CD8-positive, alpha-beta memory T cell (primary cell): ENCODE measurements around the gene WWC1. TPM values are rescaled to one million over a fixed set of nuclear protein-coding genes. Genes with fewer than 3 reads are reported as not detected.
"Not testable (repeated sequence)": the region's sequence is repeated elsewhere in the genome, so short reads cannot be mapped to it uniquely, and the experiment has no call there.

Experiments used
- CTCF ChIA-PET: fragments of 350-600 bp; sonication (Branson Sonifier 250); formaldehyde crosslinking; loops from one replicate; lab custom pipeline; 2021; ENCODE audit warnings: antibody characterized with exemption; lab: Charles Lee
- POLR2A ChIA-PET: fragments of 350-600 bp; sonication (Branson Sonifier 250); formaldehyde crosslinking; loops from one replicate; lab custom pipeline; 2021; ENCODE audit warnings: antibody characterized with exemption; lab: Charles Lee
- DNase-seq, 5 donors: peaks; one replicate each; pipeline versions ENCODE4 v3.0.0 to v3.0.0-alpha.2; 2020 to 2022; ENCODE audit warnings: mixed read lengths in 1 of 5
- H3K27ac ChIP-seq: one replicate; pipeline ENCODE4 v1.7.0; 2013; ENCODE audit warnings: low read depth, mild to moderate bottlenecking, low read length, moderate library complexity
- H3K27me3 ChIP-seq: 2 replicates; pipeline ENCODE4 v1.7.0; 2013; ENCODE audit warnings: low read length, mild to moderate bottlenecking; ENCODE audit not compliant: insufficient read depth, poor library complexity, severe bottlenecking
- H3K36me3 ChIP-seq: 2 replicates; pipeline ENCODE4 v1.7.0; 2013; ENCODE audit warnings: mild to moderate bottlenecking, low read length, moderate library complexity; ENCODE audit not compliant: insufficient read depth
- H3K4me1 ChIP-seq: 2 replicates; pipeline ENCODE4 v1.7.0; 2013; ENCODE audit warnings: mild to moderate bottlenecking, low read length, moderate library complexity; ENCODE audit not compliant: insufficient read depth
- H3K4me3 ChIP-seq: 2 replicates; pipeline ENCODE4 v1.7.0; 2013; ENCODE audit warnings: mild to moderate bottlenecking, low read length
- H3K9me3 ChIP-seq: 2 replicates; pipeline ENCODE4 v1.7.0; 2013; ENCODE audit warnings: mild to moderate bottlenecking, low read length
- H3K27ac Mint-ChIP-seq, 8 donors: one replicate each; pipeline ENCODE4 v1.8.0; 2020 to 2021; ENCODE audit warnings: mixed read lengths in 8 of 8, mild to moderate bottlenecking in 6 of 8, inconsistent platforms in 3 of 8, moderate library complexity in 3 of 8
- H3K27me3 Mint-ChIP-seq, 2 donors: one replicate each; pipeline ENCODE4 v1.8.0; 2020 to 2021; ENCODE audit warnings: mixed read lengths in 2 of 2, mild to moderate bottlenecking in 1 of 2, moderate library complexity in 1 of 2
- H3K36me3 Mint-ChIP-seq, 3 donors: one replicate each; pipeline ENCODE4 v1.8.0; 2020 to 2021; ENCODE audit warnings: mixed read lengths in 3 of 3, inconsistent platforms in 1 of 3, mild to moderate bottlenecking in 1 of 3
- H3K4me1 Mint-ChIP-seq, 3 donors: one replicate each; pipeline ENCODE4 v1.8.0; 2020 to 2021; ENCODE audit warnings: mixed read lengths in 3 of 3, inconsistent platforms in 1 of 3, mild to moderate bottlenecking in 1 of 3
- H3K4me3 Mint-ChIP-seq, 7 donors: one replicate each; pipeline ENCODE4 v1.8.0; 2020 to 2021; ENCODE audit warnings: mixed read lengths in 7 of 7, mild to moderate bottlenecking in 6 of 7, moderate library complexity in 4 of 7, inconsistent platforms in 2 of 7
- H3K9me3 Mint-ChIP-seq, 5 donors: one replicate each; pipeline ENCODE4 v1.8.0; 2020 to 2022; ENCODE audit warnings: mixed read lengths in 5 of 5, mild to moderate bottlenecking in 3 of 5, moderate library complexity in 2 of 5, inconsistent platforms in 1 of 5
- polyA plus RNA-seq: library from polyadenylated mRNA; unstranded; fragments of 300-500 nt; fragmentation: Illumina TruSeq; gene quantifications from one replicate; pipeline ENCODE4 v1.2.3, GENCODE V29; 2021
- total RNA-seq, 2 experiments: library from RNA; stranded (reverse); gene quantifications; one replicate each; pipeline ENCODE4 v1.2.3, GENCODE V29; 2021

Gene WWC1
- total and polyA plus RNA-seq, 3 experiments from 2014 or later, result 0.52 to 1.8 (median 0.77) TPM

DNA sequence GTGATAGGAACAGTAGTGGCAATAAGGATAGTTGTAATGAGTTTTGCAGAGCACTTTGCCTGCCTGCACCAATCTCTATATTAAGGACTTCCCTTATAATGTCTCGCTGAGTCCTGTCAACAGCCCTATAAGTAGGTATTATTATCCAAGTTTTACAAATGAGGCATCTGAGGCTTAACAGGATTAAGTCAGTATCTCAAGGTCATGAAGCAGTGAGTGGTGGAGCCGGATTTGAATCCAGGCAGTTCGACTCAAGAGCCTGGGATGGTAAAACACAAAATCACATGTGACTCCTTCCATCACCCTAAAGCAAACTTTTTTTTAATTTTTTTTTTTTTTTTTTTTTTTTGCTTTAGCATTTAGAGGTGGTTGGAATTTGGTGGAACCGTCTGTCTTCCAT, 135.8 kb downstream of the WWC1 start:
- Mint-ChIP-seq H3K4me1 (no peaks in the 10 kb centered on the region), H3K27ac (no peak overlapping the region), H3K9me3 (no peaks in the 10 kb centered on the region), H3K27me3 (no peaks in the 10 kb centered on the region), H3K36me3 (no peaks in the 10 kb centered on the region), H3K4me3 (no peak overlapping the region)
- Histone ChIP-seq H3K4me3 (no peak overlapping the region), H3K27me3 (no peaks in the 10 kb centered on the region), H3K9me3 (no peaks in the 10 kb centered on the region), H3K4me1 (no peaks in the 10 kb centered on the region), H3K36me3 (no peaks in the 10 kb centered on the region), H3K27ac (no peak overlapping the region)
- CTCF ChIA-PET, result no interaction called here
- DNase-seq, result no peak
- POLR2A ChIA-PET, result no interaction called here

DNA sequence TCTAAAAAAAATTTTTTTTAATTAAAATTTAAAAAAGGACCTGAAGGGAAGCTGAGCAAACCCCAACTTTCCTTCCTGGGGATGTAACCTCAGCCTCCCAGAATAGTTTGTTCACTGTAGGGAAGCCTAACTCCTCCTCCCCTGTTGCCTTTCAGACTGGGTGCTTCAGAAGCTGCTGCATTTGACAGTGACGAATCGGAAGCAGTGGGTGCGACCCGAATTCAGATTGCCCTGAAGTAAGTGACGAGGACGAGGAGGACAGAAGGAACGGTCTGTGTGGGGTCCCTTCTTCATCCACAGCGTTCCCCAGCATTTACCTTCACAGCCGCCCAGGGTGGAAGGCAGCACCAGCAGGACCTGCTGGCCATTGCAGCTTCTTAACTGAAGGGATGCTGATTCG, 137.1 kb downstream of the WWC1 start:
- H3K4me1 ChIP-seq, result no peaks in the 10 kb centered on the region
- Mint-ChIP-seq H3K4me1 (no peaks in the 10 kb centered on the region), H3K4me3 (peak overlapping the region in 1 of 7 donors; percentile 46), H3K36me3 (no peaks in the 10 kb centered on the region), H3K9me3 (no peaks in the 10 kb centered on the region), H3K27me3 (no peaks in the 10 kb centered on the region), H3K27ac (no peak overlapping the region)
- DNase-seq, result no peak
- no peak overlapping the region for H3K27ac ChIP-seq
- H3K27me3 ChIP-seq, result no peaks in the 10 kb centered on the region
- CTCF ChIA-PET, result no interaction called here
- POLR2A ChIA-PET, result no interaction called here
- no peak overlapping the region for H3K4me3 ChIP-seq
- H3K9me3 ChIP-seq, result no peaks in the 10 kb centered on the region
- H3K36me3 ChIP-seq, result no peaks in the 10 kb centered on the region

DNA sequence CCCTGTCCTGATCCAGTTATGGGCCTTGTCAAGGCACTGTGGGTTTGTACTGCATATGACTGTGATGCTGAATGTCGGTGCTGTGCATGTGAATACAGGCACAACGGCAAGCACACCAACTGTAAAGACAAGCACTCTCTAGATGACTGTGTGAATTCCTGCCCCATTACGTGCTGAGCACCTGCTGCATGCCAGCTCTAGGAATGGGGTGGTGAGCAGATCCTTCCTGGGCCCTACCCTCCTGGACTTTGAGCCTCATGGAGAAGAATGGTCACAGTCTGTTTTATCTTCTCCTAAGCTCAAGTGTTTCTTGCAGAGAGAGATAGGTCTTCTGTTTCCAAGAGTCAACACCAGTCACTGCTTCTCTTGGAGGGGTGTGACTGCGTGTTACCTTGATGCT, 138.9 kb downstream of the WWC1 start:
- Histone ChIP-seq H3K27ac (no peak overlapping the region), H3K27me3 (no peaks in the 10 kb centered on the region), H3K9me3 (no peaks in the 10 kb centered on the region), H3K4me3 (no peak overlapping the region), H3K4me1 (no peaks in the 10 kb centered on the region), H3K36me3 (no peaks in the 10 kb centered on the region)
- Mint-ChIP-seq H3K27me3 (no peaks in the 10 kb centered on the region), H3K4me1 (no peaks in the 10 kb centered on the region), H3K4me3 (no peak overlapping the region), H3K27ac (no peak overlapping the region), H3K9me3 (no peaks in the 10 kb centered on the region), H3K36me3 (no peaks in the 10 kb centered on the region)
- no peak for DNase-seq
- ChIA-PET CTCF (no interaction called here), POLR2A (no interaction called here)

DNA sequence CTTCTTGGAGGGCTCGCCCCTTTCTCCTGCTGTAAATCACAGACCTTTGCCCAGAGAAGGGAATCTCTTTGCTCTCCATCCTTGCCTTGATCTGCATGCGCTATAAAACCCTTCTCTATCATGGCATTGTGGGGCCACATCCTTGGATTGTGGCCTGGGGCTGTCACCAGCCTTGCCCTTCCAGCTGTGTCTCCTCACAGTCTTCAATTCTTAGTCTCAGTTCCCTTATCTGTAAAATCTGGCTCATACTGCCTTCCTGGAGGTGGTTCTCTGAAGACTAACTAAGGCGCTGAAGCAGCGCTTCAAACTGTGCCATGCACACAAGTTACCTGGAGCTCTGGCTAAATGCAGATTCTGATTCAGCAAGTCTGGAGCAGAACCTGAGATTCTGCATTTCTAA, 141.5 kb downstream of the WWC1 start:
- H3K4me1 ChIP-seq, result no peaks in the 10 kb centered on the region
- no peaks in the 10 kb centered on the region for H3K4me1 Mint-ChIP-seq
- no peaks in the 10 kb centered on the region for H3K36me3 ChIP-seq
- H3K4me3 ChIP-seq, result no peak overlapping the region
- no peak overlapping the region for H3K27ac Mint-ChIP-seq
- CTCF ChIA-PET, result no interaction called here
- H3K27ac ChIP-seq, result no peak overlapping the region
- no peak overlapping the region for H3K4me3 Mint-ChIP-seq
- POLR2A ChIA-PET, result no interaction called here
- H3K27me3 Mint-ChIP-seq, result peaks cover 2 to 18% of the 10 kb centered on the region in 2 donors
- no peaks in the 10 kb centered on the region for H3K36me3 Mint-ChIP-seq
- peaks cover 0 to 1% (median 0%) of the 10 kb centered on the region in 5 donors for H3K9me3 Mint-ChIP-seq
- DNase-seq, result no peak
- no peaks in the 10 kb centered on the region for H3K27me3 ChIP-seq
- no peaks in the 10 kb centered on the region for H3K9me3 ChIP-seq

DNA sequence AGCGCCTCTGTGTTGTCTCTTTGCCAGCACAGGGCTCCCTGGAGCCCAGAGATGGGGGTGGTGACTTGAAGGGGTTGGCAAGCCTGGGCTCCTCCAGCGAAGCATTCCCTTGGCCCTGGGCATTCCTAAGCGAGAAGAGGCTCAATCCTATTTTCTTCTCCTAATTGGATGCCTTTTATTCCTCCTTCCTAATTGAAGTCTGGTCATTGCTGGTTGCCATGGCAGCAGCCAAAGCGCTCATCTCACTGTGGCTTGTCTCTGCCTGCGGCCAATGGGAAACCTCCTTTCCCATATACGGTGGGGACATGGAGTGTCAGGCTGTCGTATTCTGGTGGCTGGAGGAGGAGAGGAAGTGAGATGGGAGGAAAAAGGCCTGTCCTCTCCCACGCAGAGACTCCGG, 142.6 kb downstream of the WWC1 start:
- no peak for DNase-seq
- Mint-ChIP-seq H3K36me3 (no peaks in the 10 kb centered on the region), H3K27me3 (peaks cover 4 to 20% of the 10 kb centered on the region in 2 donors), H3K4me1 (no peaks in the 10 kb centered on the region), H3K9me3 (peaks cover 0 to 1% (median 0%) of the 10 kb centered on the region in 5 donors), H3K4me3 (no peak overlapping the region), H3K27ac (no peak overlapping the region)
- ChIA-PET CTCF (no interaction called here), POLR2A (no interaction called here)
- H3K9me3 ChIP-seq, result no peaks in the 10 kb centered on the region
- no peaks in the 10 kb centered on the region for H3K27me3 ChIP-seq
- no peaks in the 10 kb centered on the region for H3K36me3 ChIP-seq
- no peak overlapping the region for H3K4me3 ChIP-seq
- H3K4me1 ChIP-seq, result no peaks in the 10 kb centered on the region
- no peak overlapping the region for H3K27ac ChIP-seq

DNA sequence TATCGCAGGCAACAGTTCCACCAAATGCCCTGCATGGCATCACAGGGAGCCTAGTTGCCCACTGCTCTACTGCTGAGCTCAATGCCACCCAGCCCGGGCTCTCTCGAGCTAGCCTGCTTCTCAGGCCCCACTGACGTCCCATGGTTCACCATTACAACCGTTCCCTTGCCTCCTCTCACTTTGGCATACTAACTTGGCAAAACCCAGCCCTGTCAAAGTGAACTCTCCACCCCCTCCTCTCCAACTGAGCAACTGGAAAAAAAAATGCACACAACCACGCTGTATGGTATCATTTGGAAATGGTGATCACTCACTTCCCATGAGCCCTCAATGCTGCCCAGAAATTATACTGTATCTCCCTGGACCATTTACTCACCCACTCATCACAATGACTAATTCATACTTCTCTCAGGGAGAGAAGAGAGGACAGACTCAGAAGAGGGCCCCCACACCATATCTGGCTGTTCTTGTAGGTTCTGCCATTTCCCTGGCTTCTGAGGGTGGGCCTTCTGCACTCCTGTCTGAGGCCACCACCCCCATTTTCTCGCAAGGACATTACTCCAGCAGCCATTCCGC, 143.4 kb downstream of the WWC1 start:
- ChIA-PET CTCF (no interaction called here), POLR2A (no interaction called here)
- Mint-ChIP-seq H3K36me3 (no peaks in the 10 kb centered on the region), H3K4me1 (no peaks in the 10 kb centered on the region), H3K27ac (no peak overlapping the region), H3K4me3 (no peak overlapping the region), H3K9me3 (peaks cover 0 to 1% (median 0%) of the 10 kb centered on the region in 5 donors), H3K27me3 (peaks cover 4 to 24% of the 10 kb centered on the region in 2 donors)
- H3K36me3 ChIP-seq, result no peaks in the 10 kb centered on the region
- H3K27ac ChIP-seq, result no peak overlapping the region
- no peaks in the 10 kb centered on the region for H3K9me3 ChIP-seq
- DNase-seq, result no peak
- no peaks in the 10 kb centered on the region for H3K27me3 ChIP-seq
- H3K4me3 ChIP-seq, result no peak overlapping the region
- H3K4me1 ChIP-seq, result no peaks in the 10 kb centered on the region

DNA sequence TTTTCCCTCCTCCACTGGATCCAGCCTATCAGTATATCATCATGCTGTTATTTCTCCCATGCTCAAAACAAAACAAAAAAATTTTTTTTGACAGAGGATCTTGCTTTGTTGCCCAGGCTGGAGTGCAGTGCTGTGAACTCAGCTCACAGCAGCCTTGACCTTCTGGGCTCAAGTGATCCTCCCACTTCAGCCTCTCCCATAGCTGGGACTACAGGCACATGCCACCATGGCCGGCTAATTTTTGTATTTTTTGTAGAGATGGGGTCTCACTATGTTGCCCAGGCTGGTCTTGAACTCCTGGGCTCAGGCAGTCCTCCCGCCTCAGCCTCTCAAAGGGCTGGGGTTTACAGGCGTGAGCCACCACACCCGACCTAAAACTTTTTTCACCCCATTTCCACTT, 143.9 kb downstream of the WWC1 start:
- H3K4me3 Mint-ChIP-seq, DNase-seq, H3K27ac Mint-ChIP-seq, H3K36me3 ChIP-seq, H3K36me3 Mint-ChIP-seq, H3K27ac ChIP-seq, POLR2A ChIA-PET, H3K4me1 ChIP-seq, H3K9me3 Mint-ChIP-seq, CTCF ChIA-PET, H3K27me3 ChIP-seq, H3K9me3 ChIP-seq, H3K4me3 ChIP-seq, H3K4me1 Mint-ChIP-seq: not testable (repeated sequence)
- H3K27me3 Mint-ChIP-seq, result peaks cover 4 to 25% of the 10 kb centered on the region in 2 donors

DNA sequence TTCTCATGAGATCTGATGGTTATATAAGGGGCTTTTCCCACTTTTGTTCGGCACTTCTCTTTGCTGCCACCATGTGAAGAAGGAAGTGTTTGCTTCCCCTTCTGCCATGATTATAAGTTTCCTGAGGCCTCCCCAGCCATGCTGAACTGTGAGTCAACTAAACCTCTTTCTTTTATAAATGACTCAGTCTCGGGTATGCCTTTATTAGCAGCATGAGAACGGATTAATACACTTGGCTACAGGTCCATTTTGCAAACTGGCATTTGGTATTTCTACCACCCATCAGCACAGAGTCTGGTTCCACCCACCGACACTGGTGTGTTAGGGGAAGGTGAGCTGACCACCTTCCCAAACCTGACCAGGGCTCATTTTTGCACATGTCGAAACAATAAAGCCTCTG, 146.9 kb downstream of the WWC1 start:
- Mint-ChIP-seq H3K4me1 (no peaks in the 10 kb centered on the region), H3K4me3 (no peak overlapping the region), H3K27me3 (peaks cover 10 to 25% of the 10 kb centered on the region in 2 donors), H3K9me3 (peaks cover 0 to 1% (median 0%) of the 10 kb centered on the region in 5 donors), H3K27ac (peak overlapping the region in 1 of 8 donors; percentile 76), H3K36me3 (no peaks in the 10 kb centered on the region)
- Histone ChIP-seq H3K36me3 (no peaks in the 10 kb centered on the region), H3K4me3 (no peak overlapping the region), H3K9me3 (no peaks in the 10 kb centered on the region), H3K4me1 (no peaks in the 10 kb centered on the region), H3K27me3 (no peaks in the 10 kb centered on the region), H3K27ac (no peak overlapping the region)
- POLR2A ChIA-PET, result no interaction called here
- no peak for DNase-seq
- CTCF ChIA-PET, result no interaction called here

DNA sequence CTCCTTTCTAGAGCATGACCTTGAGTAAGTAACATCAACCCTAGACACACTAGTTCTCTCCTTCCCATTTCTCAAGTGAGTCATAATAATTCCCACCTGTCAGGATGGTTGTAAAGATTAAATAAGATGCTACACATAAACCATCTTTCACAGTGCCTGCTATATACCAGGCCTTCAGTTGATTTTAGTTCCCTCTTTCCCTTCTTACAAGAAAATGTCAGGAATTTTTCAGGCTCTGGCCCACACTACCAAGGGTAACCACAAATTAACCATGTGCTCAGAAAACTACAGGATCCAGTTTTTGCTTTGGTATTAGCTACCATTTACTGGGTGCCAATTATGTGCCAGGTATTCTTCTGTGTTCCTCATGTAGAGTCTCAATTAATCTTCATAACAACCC, 152.1 kb downstream of the WWC1 start:
- no peaks in the 10 kb centered on the region for H3K36me3 Mint-ChIP-seq
- Histone ChIP-seq H3K27me3 (no peaks in the 10 kb centered on the region), H3K4me3 (no peak overlapping the region), H3K4me1 (no peaks in the 10 kb centered on the region), H3K27ac (no peak overlapping the region), H3K36me3 (no peaks in the 10 kb centered on the region), H3K9me3 (no peaks in the 10 kb centered on the region)
- H3K27me3 Mint-ChIP-seq, result peaks cover 7 to 8% of the 10 kb centered on the region in 2 donors
- no peak overlapping the region for H3K27ac Mint-ChIP-seq
- POLR2A ChIA-PET, result no interaction called here
- H3K4me3 Mint-ChIP-seq, result no peak overlapping the region
- H3K4me1 Mint-ChIP-seq, result no peaks in the 10 kb centered on the region
- no peaks in the 10 kb centered on the region for H3K9me3 Mint-ChIP-seq
- CTCF ChIA-PET, result no interaction called here
- DNase-seq, result no peak
